MM.1S (cell line): Measurements from ENCODE around the gene RGS6.
A peak's percentile ranks its signal among the peaks of the same experiment; 100 is the strongest.

Source experiments
- DNase-seq: peaks from one replicate; pipeline ENCODE4 v3.0.0-alpha.2; 2015
- H2AFZ ChIP-seq: fragments of 300-600 bp; sonication (generic); 2 replicates; pipeline ENCODE4 v1.6.0; 2016; ENCODE audit warnings: antibody characterized with exemption, low read length
- H3F3A ChIP-seq: fragments of 300-600 bp; sonication (generic); 2 replicates; pipeline ENCODE4 v1.6.1; 2016; ENCODE audit warnings: mild to moderate bottlenecking, antibody characterized with exemption, low read length, moderate library complexity, mixed read lengths; ENCODE audit not compliant: insufficient read depth
- H3K27ac ChIP-seq: fragments of 300-600 bp; sonication (generic); 2 replicates; pipeline ENCODE4 v1.5.1; 2016; ENCODE audit warnings: mild to moderate bottlenecking, low read length
- H3K27me3 ChIP-seq: fragments of 300-600 bp; sonication (generic); replicated peaks from 2 replicates; pipeline ENCODE4 v1.6.0; 2016; ENCODE audit warnings: low read length; ENCODE audit not compliant: insufficient read depth
- H3K36me3 ChIP-seq: fragments of 300-600 bp; sonication (generic); replicated peaks from 2 replicates; pipeline ENCODE4 v1.6.1; 2016; ENCODE audit warnings: mild to moderate bottlenecking, low read length, mixed read lengths; ENCODE audit not compliant: insufficient read depth
- H3K4me1 ChIP-seq: fragments of 300-600 bp; sonication (generic); 2 replicates; pipeline ENCODE4 v1.6.1; 2016; ENCODE audit warnings: low read length, mixed read lengths
- H3K4me2 ChIP-seq: fragments of 300-600 bp; sonication (generic); 2 replicates; pipeline ENCODE4 v1.6.0; 2016; ENCODE audit warnings: low read depth, low read length
- H3K4me3 ChIP-seq: fragments of 300-600 bp; sonication (generic); 2 replicates; pipeline ENCODE4 v1.5.1; 2016; ENCODE audit warnings: low read length, mixed read lengths
- H3K79me2 ChIP-seq: fragments of 300-600 bp; sonication (generic); 2 replicates; pipeline ENCODE4 v1.6.1; 2016; ENCODE audit warnings: mixed run types, low read length, mixed read lengths
- H3K9ac ChIP-seq: fragments of 300-600 bp; sonication (generic); 2 replicates; pipeline ENCODE4 v1.6.1; 2016; ENCODE audit warnings: low read length, mixed read lengths
- H3K9me2 ChIP-seq: fragments of 300-600 bp; sonication (generic); replicated peaks from 2 replicates; pipeline ENCODE4 v1.6.1; 2016; ENCODE audit warnings: mild to moderate bottlenecking, low read length, mixed read lengths; ENCODE audit not compliant: insufficient read depth
- H3K9me3 ChIP-seq: fragments of 300-600 bp; sonication (generic); replicated peaks from 2 replicates; pipeline ENCODE4 v1.6.1; 2016; ENCODE audit warnings: mild to moderate bottlenecking, low read length, mixed read lengths; ENCODE audit not compliant: insufficient read depth
- H4K20me1 ChIP-seq: fragments of 300-600 bp; sonication (generic); 2 replicates; pipeline ENCODE4 v1.6.1; 2016; ENCODE audit warnings: mild to moderate bottlenecking, low read length, moderate library complexity, mixed read lengths; ENCODE audit not compliant: insufficient read depth
- CTCF ChIP-seq: fragments of 300-600 bp; sonication (generic); IDR thresholded peaks from 2 replicates; pipeline ENCODE4 v1.5.1; 2016; ENCODE audit warnings: antibody characterized with exemption, low read length, mixed read lengths
- EZH2 ChIP-seq: fragments of 300-600 bp; sonication (generic); optimal IDR thresholded peaks from 2 replicates; pipeline ENCODE3; 2017; ENCODE audit warnings: low read depth, mild to moderate bottlenecking, antibody characterized with exemption, low read length, mixed read lengths
- EZH2phosphoT487 ChIP-seq: fragments of 300-600 bp; sonication (generic); IDR thresholded peaks from 2 replicates; pipeline ENCODE4 v1.6.1; 2018; ENCODE audit warnings: antibody characterized with exemption, low read length

RGS6 gene

GRCh38 chr14:72237722-72238666 is 305.8 kb downstream of the RGS6 start:
- no peak overlapping the region for H2AFZ ChIP-seq
- H4K20me1 ChIP-seq, result no peaks in the 10 kb centered on the region
- H3K9me2 ChIP-seq, result no peaks in the 10 kb centered on the region
- H3K9me3 ChIP-seq, result no peaks in the 10 kb centered on the region
- H3K9ac ChIP-seq, result no peak overlapping the region
- H3K4me2 ChIP-seq, result no peak overlapping the region
- DNase-seq, result peak; percentile 6
- H3K4me3 ChIP-seq, result no peak overlapping the region
- H3K4me1 ChIP-seq, result no peaks in the 10 kb centered on the region
- no peaks in the 10 kb centered on the region for H3F3A ChIP-seq
- no peak for TF ChIP-seq CTCF
- TF ChIP-seq EZH2, result no peak
- no peak for TF ChIP-seq EZH2phosphoT487
- H3K36me3 ChIP-seq, result no peaks in the 10 kb centered on the region
- H3K79me2 ChIP-seq, result no peaks in the 10 kb centered on the region
- H3K27ac ChIP-seq, result no peak overlapping the region
- H3K27me3 ChIP-seq, result no peaks in the 10 kb centered on the region

- TF ChIP-seq EZH2, result no peak
- TF ChIP-seq CTCF, result no peak
- TF ChIP-seq EZH2phosphoT487, result no peak
- Histone ChIP-seq H3K9me2 (no peaks in the 10 kb centered on the region), H3K27me3 (no peaks in the 10 kb centered on the region), H3K36me3 (no peaks in the 10 kb centered on the region), H3K9me3 (no peaks in the 10 kb centered on the region), H3K4me1 (no peaks in the 10 kb centered on the region), H3K4me2 (no peak overlapping the region), H3K9ac (no peak overlapping the region), H3F3A (no peaks in the 10 kb centered on the region), H3K4me3 (no peak overlapping the region), H3K27ac (no peak overlapping the region), H3K79me2 (no peaks in the 10 kb centered on the region), H4K20me1 (no peaks in the 10 kb centered on the region), H2AFZ (no peak overlapping the region)
- DNase-seq, result no peak
Observed at GRCh38 chr14:72243309-72244293, 311.4 kb downstream of the RGS6 start.

GRCh38 chr14:72247896-72248465 is 315.8 kb downstream of the RGS6 start:
- no peak overlapping the region for H3K9ac ChIP-seq
- H3F3A ChIP-seq, result no peaks in the 10 kb centered on the region
- H3K36me3 ChIP-seq, result no peaks in the 10 kb centered on the region
- no peaks in the 10 kb centered on the region for H3K27me3 ChIP-seq
- no peak for DNase-seq
- H3K4me1 ChIP-seq, result no peaks in the 10 kb centered on the region
- TF ChIP-seq EZH2 (no peak), CTCF (no peak), EZH2phosphoT487 (no peak)
- no peak overlapping the region for H3K4me2 ChIP-seq
- H3K4me3 ChIP-seq, result no peak overlapping the region
- no peak overlapping the region for H2AFZ ChIP-seq
- H4K20me1 ChIP-seq, result no peaks in the 10 kb centered on the region
- H3K9me2 ChIP-seq, result no peaks in the 10 kb centered on the region
- H3K79me2 ChIP-seq, result no peaks in the 10 kb centered on the region
- H3K27ac ChIP-seq, result no peak overlapping the region
- no peaks in the 10 kb centered on the region for H3K9me3 ChIP-seq
